H54 (cell line): ENCODE data around the gene RIN1.
"Not testable (repeated sequence)": the region's sequence is repeated elsewhere in the genome, so short reads cannot be mapped to it uniquely, and the experiment has no call there.

Experiments used
- DNase-seq: peaks from one replicate; pipeline ENCODE4 v3.0.0; 2011; ENCODE audit warnings: low spot score, mixed read lengths; ENCODE audit not compliant: insufficient read length
- FAIRE-seq: peaks from 3 replicates; lab custom pipeline; 2011; peaks lifted over from hg19 to GRCh38; lab: Jason Lieb, UNC
- POLR2A ChIP-seq: IDR thresholded peaks from 2 replicates; pipeline ENCODE4 v1.6.1; 2011; ENCODE audit warnings: low read depth, mild to moderate bottlenecking, low read length

Gene RIN1

DNA sequence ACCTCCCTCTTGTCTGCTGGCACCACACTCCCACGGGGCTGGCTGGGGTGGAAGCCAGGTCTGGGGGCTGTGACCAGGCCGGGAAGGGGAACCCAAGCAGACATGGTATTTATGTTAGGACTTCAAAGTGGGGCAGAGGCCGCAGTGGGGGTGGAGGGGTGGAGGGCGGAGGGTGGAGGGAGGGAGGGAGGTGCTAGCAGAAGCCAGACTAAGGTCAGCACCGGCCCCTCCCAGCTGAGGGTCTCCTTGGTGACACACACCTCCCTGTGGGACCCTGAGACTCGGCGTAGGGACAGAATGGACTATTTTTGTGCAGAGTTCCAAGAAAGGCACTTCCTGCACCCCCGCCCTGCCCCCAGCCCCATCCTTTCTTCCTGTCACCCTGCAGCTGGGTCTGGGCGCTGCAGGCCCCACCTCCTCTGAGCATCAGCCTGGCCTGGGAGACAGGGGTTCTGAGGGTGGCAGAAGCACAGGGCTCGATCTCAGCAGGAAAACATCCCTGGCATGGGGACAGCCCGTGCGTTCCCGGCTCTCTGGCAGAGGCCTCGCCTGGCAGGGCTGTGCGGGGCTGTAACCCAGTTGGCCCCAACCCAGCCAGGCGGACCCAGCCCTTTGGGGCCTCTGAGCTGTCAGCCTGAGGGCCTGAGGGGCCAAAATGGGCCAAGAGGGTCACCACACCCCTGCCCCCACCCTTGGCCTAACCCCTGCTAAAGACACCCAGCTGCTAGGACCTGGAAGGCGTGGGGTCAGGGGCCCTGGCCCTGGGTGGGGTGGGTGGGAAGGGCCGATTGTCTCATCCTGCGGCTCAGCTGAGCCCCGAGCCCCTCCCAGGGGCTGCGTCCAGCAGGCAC is 9.7 kb downstream of the RIN1 start:
- DNase-seq, result peak; percentile 76
- FAIRE-seq, result no peak
- TF ChIP-seq POLR2A, result 0 out of 2 replicates have a peak, but pooled peaks have one; percentile 18

DNA sequence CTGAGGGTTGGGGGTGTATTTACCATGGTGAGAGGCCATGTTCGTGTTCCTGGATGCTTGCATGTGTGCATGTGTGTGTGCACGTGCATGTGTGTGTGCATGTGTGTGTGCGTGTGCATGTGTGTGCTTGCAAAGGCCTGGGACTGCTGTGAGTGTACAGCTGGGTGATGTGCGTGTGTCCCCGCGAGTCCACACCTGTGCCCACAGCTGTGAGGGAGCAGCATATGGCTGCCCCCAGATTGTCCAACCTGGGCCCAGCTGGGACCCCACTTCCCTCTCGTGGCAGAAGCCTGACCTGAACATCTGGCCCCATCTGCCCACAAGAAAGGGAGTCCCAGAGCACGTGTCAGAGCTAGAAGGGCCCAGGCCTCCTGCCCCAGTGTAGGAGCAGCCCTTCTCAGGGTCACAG is 11.0 kb downstream of the RIN1 start:
- no peak for TF ChIP-seq POLR2A
- FAIRE-seq (no peak), DNase-seq (no peak)

DNA sequence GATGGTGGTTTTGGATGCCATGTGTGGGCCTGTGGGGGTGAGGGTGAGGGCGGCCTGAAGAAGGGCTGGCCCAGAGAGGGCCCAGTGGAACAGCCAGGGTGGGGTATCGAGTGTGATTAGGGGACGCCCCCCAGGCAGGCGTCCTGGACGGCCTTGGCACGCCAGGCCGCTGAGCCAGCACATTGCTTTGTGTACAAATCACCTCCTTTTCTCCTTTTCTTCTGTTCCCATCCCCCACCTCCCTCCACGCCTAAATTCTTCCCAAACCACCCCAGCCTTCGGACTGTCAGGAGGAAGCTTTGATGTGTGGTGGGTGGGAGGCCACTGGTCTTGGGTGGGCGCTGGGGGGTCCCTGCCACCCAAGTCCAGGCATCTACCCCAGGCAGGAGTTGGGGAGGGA is 11.6 kb downstream of the RIN1 start:
- no peak for DNase-seq
- FAIRE-seq, result no peak
- TF ChIP-seq POLR2A, result no peak

DNA sequence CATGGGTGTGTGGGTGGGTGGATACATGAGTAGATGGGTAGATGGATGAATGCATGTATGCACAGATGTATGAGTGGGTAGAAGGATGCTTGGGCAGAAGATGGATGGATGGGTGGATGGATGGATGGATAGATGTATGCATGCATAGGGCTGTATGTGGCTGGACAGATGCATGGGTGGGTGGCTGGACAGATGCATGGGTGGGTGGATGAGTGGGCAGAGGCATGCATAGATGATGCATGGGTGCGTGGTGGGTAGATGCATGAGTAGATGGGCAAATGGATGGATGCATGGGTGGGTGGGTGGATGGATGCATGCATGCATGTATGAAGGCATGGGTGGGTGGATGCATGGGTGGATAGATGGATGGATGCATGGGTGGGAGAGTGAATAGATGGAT is 12.6 kb downstream of the RIN1 start:
- no peak for DNase-seq
- no peak for FAIRE-seq
- TF ChIP-seq POLR2A, result no peak

DNA sequence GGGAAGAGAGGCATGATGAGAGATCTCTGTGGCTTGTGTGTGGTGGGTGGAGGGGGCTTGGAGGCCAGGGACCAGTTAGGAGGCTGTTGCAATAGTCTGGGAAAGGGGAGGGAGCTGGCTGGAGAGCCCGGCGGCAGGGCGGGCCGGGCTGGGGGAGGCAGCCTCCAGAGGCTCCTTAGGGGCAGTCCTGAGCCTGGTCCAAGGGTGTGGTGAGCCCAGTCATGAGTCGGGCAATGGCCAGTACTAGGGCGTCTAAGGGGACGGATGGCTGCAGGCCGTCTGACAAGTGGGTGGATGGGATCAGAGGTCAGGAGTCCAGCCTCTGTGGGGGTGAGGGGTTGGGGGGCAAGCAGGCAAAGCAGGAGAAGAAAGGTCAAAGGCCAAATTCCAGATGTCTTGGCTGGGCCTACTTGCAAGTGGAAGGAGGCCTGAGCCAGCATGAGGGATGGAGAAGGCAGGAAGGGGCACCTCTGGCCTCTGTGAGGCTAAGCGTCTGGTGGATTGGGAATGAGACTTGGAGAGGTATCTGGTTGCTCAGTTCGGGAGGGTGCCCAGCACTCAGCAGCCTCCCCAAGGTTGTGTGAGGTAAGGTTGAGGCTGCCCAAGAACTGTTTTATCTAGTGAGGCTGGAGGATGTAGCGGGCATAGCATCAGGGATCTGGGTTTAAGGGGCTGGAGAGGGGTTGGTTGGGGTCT is 13.4 kb downstream of the RIN1 start:
- DNase-seq (no peak), FAIRE-seq (no peak)
- TF ChIP-seq POLR2A, result no peak

DNA sequence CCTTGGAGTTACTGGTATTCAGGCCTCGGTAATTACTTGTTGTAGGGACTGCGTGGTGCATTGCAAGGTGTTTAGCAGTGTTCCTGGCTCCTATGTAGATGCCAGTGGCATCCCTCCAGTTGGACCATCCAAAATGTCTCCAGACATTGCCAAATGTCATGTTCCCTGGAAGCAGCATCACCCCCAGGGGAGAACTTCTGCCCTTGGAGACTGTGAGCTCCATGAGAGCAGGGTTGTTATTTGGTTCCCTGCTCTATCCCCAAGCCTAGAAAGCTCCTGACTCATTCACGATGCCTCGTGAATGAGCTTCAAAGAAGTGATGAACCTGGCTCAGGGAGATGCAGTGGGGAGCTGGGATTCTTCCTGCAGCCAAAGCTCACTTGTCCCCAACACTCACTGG is 14.6 kb downstream of the RIN1 start:
- no peak for DNase-seq
- TF ChIP-seq POLR2A, result no peak
- FAIRE-seq, result no peak

DNA sequence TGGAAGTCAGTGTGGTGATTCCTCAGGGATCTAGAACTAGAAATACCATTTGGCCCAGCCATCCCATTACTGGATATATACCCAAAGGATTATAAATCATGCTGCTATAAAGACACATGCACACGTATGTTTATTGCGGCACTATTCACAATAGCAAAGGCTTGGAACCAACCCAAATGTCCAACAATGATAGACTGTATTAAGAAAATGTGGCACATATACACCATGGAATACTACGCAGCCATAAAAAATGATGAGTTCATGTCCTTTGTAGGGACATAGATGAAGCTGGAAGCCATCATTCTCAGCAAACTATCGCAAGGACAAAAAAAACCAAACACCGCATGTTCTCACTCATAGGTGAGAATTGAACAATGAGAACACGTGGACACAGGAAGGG is 15.5 kb downstream of the RIN1 start:
- not testable (repeated sequence) for DNase-seq, FAIRE-seq

DNA sequence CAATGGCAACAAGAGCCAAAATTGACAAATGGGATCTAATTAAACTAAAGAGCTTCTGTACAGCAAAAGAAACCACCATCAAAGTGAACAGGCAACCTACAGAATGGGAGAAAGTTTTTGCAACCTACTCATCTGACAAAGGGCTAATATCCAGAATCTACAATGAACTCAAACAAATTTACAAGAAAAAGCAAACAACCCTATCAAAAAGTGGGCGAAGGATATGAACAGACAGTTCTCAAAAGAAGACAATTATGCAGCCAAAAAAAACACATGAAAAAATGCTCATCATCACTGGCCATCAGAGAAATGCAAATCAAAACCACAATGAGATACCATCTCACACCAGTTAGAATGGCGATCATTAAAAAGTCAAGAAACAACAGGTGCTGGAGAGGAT is 15.9 kb downstream of the RIN1 start:
- not testable (repeated sequence) for FAIRE-seq, DNase-seq

DNA sequence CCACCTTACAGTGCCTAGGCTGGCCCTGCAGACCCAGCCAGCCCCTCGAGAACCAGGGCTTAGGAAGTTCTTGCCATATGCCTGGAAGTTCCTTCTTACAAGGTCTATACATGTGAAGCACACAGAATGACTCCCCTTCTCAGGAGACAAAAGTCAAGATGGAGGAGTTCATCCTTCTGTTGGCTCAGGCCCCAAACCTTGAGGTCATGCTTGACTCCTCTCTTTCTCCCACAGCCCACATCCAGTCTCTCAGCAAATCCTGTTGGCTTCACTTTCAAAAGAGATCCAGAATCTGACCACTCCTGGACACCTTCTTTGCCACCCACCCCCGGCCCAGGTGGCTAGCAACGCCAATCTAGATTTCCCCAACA is 17.6 kb downstream of the RIN1 start:
- DNase-seq (no peak), FAIRE-seq (no peak)
- no peak for TF ChIP-seq POLR2A

DNA sequence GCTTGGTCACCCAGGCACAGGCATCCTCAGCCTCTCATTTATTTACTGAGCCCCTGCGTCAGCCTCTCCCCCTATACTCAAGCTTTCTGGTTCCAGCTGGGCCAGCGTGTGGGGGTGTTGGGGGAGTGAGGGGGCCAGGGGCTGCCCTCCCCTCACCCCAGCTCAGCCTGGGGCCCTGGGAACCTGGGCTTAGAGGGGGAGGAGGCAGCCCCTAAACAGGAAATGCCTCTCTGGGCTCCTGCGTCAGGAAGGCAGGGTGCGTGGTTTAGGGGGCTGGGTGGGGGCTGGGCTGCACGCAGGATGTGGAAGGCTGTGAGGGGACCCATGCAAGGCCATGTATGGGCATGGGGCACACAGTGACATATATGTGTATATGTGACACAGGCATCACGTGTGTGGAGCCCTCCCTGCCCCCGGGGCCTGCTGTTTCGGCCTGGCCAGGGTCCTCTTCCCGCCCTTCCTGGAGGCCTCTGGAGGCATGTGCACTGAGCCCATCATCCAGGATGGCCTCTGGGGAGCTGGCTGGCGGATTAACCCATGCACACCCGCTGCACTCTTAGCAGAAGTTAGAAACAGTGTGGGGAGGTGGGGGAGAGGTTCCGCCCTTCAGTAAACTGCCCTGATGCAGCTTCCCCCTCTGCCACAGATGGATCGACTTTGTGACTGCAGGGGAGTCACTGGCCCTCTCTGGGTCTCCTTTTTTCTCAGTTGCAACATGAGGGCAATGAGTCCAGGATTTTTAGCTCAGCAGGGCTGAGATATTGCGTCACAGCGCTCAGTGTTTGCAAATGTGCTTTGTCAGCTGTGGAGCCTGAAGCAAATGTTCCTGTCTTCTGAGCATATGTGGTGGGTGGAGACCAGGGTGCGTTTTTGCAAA is 18.3 kb downstream of the RIN1 start:
- no peak for TF ChIP-seq POLR2A
- FAIRE-seq, result no peak
- no peak for DNase-seq

DNA sequence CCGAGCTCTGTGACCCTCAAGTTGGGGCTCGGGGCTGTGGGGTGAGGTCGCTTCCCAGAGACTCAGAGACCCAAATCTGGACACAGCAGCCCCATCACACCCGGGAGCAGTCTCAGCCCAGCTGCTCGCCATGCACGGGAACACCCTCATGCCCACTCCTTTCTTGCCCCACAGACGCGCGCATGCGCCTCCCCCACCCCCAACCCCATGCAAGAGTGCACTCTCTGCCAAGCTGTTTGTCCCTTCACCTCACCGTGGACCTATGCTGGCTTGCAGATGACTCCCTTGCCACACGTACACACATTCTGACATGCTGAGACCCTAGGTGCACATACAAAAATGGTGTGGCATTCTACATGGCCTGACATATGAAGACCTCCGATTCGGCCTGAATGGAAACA is 18.9 kb downstream of the RIN1 start:
- no peak for TF ChIP-seq POLR2A
- FAIRE-seq (no peak), DNase-seq (no peak)

DNA sequence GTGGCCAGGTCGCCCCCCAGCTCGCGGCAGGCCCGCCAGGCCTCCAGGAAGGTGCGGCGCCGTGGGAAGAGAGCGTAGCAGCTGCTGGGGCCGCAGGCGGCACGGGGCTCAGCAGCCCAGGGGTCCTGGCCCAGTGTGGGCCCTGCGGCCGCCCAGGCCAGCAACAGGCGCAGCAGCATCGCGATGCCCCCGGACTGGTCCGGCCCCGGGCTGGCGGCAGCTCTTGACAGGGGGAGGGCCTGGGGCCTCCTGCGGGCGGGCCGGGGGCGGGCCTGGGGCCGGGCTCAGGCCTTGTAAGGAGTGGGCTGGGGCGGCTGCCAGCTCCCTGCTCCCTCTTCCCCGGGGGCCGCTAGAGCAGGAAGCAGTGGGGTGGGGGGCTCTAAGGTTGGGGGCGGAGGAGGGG is 19.4 kb downstream of the RIN1 start, which contains the start of gene CD248:
Gene CD248 (minus strand): TSS at position 196 of the 403 bp plus-strand sequence. CDS start 17 bp downstream, at position 179.
- no peak for DNase-seq
- no peak for TF ChIP-seq POLR2A
- no peak for FAIRE-seq

DNA sequence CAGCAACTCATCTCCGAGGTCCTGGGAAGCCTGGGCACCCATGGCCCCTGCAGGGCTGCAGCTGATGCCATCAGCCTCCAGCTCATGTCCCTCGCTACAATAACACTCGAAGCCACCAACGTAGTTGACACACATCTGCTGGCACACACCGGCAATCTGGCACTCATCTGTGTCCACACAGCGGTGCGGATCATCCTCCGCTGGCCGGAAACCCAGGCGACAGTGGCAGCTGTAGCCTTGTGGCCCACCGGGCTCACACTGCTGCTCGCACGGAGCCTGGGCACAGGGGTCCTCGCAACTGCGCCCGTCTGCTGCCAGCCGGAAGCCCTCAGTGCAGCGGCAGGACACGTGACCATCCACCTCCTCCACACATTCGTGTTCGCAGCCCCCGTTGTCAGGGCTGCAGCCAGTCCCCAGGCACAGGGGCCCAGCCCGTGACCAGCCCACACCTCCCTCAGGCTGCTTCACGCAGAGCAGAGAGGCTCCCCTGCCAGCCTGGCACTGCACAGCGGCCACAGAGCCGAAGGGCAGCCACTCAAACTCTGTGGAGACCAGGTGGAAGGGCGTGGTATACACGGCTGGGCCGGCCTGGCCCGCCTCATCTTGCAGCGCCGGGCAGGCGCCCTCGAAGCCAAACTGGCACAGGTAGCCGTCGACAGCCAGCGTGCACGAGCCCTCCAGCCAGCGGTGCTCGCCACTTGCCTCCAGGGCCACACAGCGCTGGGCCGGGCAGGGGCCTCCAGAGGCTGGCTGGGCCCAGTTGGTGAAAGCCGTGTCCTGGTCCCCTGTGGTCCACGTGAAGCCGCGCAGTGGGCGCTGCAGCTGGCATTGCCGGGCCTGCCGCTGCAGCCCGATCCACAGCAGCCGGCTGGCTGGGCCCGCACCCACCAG is 20.1 kb downstream of the RIN1 start:
- DNase-seq (no peak), FAIRE-seq (no peak)
- TF ChIP-seq POLR2A, result no peak
